ENCODE data around the gene CD248.
"Not testable (repeated sequence)": the region's sequence is repeated elsewhere in the genome, so short reads cannot be mapped to it uniquely, and the experiment has no call there.

Gene CD248

GRCh38 chr11:66287211-66287888 lies 29.5 kb downstream of the CD248 start:
- no peak for DNase-seq

DNA sequence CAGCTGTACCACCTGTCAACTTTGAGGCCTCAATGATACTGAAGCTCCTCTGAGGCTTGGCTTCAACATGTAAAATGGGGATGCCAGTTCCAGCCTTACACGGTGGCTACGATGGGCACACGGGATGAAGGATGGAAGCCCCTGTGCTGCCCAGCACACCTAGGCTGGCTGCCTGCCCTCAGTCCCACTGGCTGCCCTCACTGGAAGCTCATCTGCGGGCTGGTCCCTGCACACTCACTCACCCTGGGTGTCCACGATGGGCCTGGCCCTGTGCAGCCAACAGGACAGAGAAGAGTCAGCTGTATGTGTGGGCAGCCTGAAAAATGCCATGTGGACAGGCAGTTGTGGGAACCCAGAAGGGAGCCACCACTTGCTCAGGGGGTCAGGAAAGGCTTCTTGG lies 30.1 kb downstream of the CD248 start:
- DNase-seq = no peak

- DNase-seq = no peak
Measured at GRCh38 chr11:66285250-66285947, 31.4 kb downstream of the CD248 start.

- no peak for DNase-seq
Measured at GRCh38 chr11:66284526-66285078, 32.2 kb downstream of the CD248 start.

- DNase-seq = no peak
Measured at GRCh38 chr11:66283461-66284105, 33.3 kb downstream of the CD248 start.

DNA sequence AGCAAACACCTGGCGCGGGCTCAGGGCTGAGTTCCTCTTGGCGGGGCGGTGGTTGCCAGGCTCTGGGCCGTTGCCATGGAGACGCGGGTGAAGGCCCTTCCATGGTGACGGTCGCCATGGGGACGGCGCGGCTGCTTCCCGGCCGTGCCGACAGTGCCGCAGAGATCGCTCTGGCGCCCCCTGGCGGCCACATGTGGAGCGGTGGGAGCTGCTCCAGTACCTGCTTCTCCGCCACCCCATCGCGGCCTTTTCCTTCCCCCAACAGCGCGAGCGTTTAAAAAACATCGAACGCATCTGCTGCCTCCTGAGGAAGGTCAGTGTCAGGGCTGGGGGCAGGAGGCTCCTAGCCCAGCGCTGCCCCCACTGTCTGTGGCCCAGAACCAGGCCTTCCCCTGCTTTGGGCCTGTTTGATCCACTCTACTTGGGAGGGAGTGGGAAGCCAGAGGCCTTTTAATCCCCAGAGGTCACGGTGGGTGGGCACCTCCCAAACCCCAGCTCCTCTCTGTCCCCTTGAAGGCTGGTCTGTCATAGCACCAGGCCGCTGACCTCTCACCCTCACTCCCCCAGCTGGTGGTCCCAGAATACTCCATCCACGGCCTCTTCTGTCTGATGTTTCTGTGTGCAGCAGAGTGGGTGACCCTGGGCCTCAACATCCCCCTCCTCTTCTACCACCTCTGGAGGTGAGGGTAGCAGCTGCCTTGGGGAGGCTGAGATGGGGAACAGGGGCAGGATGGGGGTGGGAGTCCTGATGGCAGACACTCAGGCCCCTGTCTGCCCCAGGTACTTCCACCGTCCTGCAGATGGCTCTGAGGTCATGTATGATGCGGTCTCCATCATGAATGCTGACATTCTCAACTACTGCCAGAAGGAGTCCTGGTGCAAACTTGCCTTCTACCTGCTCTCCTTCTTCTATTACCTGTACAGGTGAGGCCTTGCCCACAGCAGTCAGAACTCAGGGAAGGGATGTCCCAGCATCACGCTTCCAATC lies 34.1 kb downstream of the CD248 start:
- peak; percentile 100 for DNase-seq

DNA sequence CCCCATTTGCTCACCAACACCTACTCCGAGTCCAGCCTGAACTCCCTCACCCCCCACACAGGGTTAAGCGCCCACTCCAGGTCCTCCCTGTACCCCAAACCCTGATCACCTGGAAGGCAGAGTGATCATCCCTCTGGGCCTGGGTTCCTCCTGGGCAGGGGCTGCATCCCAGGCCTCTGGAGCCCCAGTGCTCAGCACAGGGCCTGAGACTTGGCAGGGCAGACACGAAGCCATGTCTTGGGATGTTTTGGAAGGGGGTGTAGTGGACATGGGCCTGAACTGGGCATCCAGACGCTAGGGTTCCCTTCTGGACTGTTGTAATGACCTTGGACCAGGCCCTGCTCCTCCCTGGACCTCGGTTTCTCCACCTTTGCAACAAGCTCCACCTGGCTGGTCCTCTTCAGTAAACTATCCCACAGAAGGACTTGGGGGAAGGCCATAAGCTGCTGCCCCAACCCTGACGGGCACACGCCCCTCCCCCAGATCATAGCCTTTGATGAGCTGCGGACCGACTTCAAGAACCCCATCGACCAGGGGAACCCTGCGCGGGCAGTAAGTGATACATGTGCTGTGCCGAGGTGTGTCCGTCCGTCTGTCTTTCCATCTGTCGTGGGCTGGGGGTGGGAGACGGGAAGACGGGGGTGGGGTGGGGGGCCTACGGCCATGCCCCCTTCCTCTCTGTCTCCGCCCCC lies 34.9 kb downstream of the CD248 start:
- no peak for DNase-seq

- DNase-seq = no peak
Measured at GRCh38 chr11:66281001-66281400, 35.8 kb downstream of the CD248 start.

GRCh38 chr11:66280428-66280827 lies 36.4 kb downstream of the CD248 start:
- no peak for DNase-seq

DNA sequence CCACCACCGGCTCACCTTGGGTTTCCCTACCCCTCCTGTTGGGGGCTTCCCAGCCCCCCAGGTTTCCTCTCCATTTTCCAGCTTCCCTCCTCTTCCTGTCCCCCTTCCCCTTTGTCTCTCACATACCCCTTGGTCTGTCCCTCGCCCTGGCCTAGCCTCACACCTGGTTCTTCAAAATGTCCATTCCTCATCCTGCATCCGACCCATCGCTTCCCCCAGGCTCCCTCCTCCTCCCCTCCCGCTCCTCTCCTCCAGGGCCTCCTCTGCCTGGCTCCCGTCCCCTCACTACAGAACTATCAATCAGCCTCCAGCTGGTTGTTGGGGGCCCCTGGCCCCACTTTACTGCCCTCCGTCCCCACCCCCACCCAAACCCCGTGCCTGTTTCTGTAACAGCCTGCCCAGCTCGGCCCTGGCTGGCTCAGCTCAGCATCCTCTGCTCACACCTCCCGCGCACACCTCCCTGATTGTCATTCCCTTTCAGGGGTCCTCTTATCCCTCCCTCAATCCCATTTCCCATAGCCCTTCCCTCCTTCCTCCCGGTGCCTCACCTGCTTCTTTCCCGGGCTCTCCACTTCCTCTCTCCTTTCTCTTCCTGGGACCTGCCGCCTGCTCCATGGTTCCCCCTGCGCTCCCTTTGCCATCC lies 37.6 kb downstream of the CD248 start:
- DNase-seq = no peak

- no peak for DNase-seq
Measured at GRCh38 chr11:66278363-66279091, 38.3 kb downstream of the CD248 start.

DNA sequence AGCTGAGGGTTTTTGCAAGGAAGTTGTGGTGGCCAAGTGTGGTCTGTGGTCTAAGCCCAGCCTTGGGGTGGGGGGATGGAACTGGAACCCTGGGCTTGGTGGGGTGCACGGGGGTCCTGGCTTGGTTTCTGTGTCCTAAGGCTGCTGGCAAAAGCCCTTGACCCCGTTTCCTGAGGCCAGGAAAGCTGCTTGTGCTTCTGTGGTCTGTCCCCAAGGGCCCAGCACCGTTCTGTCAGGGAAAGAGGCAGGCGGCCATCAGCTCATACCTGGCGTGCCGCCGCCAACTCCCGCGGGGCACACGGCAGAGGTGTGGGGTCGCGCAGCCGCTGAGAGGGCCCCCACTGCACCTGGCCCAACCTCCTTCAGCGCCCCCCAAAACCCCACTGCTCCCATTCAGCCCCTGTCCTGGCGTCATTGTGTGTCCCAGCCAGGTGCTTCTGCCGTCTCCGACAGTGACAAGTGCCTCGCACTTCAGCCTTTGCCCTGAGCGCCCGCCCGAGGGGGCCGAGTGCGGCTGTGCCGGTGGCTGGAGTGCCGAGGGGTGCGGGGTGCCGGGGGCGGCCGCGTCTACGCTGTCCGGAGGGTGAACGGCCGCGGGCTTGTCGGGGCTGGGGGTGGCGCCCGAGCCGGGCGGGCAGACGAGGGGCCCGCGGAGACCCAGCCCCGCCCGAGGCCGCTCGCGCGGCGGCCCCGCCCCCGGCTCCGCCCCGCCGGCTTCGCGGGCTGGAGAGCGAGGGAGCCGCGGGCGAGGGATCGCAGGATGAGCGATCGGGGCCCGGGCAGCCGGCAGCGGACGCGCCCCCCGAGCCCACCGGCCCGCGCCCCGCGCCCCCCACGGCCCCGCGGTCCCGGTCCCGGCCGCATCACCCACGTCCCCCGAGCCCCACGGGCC lies 39.1 kb downstream of the CD248 start, which contains the start of gene CNIH2:
Gene CNIH2, plus strand, starts transcription at position 705 of the 892 bp plus-strand sequence. CDS start 282 bp downstream, outside the sequence.
- DNase-seq = peak; percentile 65

DNA sequence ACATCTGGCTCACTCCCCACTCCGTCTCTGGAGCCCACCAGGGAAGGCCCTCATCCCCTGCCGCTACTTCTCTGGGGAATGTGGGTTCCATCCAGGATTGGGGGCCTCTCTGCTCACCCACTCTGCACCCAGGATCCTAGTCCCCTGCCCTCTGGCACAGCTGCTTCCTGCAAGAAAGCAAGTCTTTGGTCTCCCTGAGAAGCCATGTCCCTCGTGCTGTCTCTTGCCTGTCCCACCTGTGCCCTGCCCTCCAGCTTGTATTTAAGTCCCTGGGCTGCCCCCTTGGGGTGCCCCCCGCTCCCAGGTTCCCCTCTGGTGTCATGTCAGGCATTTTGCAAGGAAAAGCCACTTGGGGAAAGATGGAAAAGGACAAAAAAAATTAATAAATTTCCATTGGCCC lies 39.8 kb downstream of the CD248 start:
- not testable (repeated sequence) for DNase-seq

DNA sequence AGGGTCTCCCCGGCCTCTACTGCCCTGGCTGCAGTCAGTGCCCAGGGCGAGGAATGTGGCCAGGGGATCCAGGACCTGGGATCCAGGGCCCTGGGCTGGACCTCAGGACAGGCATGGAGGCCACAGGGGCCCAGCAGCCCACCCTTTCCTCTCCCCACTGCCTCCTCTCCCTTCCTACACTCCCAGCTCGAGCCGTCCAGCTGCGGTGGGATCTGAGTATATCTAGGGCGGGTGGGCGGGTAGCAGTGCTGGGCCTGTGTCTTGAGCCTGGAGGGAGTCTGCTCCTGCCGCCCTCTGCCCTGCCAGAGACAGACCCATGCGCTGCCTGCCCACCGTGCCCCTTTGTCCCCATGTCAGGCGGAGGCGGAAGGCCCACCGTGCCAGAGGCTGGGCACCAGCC lies 40.2 kb downstream of the CD248 start:
- DNase-seq = not testable (repeated sequence)

GRCh38 chr11:66275984-66276612 lies 40.7 kb downstream of the CD248 start:
- no peak for DNase-seq

GRCh38 chr11:66275396-66275795 lies 41.4 kb downstream of the CD248 start:
- no peak for DNase-seq

DNA sequence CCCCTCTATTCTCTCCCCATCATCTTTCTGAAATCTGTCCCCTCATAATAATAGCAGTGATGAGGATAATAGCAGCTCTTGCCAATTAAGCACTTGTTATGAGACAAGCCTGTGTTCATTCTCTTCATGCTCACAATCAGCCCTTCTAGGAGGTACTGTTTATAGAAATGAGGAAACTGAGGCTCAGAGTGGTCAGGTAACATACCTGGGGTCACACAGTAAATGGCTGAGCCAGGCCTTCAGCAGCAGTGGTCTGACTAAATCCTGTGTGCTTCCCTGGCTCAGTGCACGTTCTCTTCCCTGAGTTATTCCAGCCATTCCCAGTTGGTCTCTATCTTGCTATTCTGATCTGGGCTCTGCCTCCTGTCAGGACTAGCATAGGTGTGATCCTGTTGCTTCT lies 42.6 kb downstream of the CD248 start:
- DNase-seq = no peak

- no peak for DNase-seq
Measured at GRCh38 chr11:66272596-66272995, 44.2 kb downstream of the CD248 start.

- no peak for DNase-seq
Measured at GRCh38 chr11:66271816-66272215, 45.0 kb downstream of the CD248 start.
